Spleen (tissue), 11 donors: ENCODE results near the gene RALBP1. TPM values are rescaled to one million over a fixed set of nuclear protein-coding genes. Genes with fewer than 3 reads are reported as not detected.

Experiments
- DNase-seq: peaks from one replicate; pipeline ENCODE4 v3.0.0-alpha.2; 2020
- H3K27ac ChIP-seq, 8 donors: fragments of 200-600 bp; sonication (generic) in 7 of 8; 1 replicate in 4 of 8; 2 replicates in 4 of 8; pipeline versions ENCODE4 v1.5.0 to v1.8.0; 2016 to 2021; ENCODE audit warnings: inconsistent platforms in 4 of 8, mild to moderate bottlenecking in 4 of 8, moderate library complexity in 1 of 8
- H3K27me3 ChIP-seq, 7 donors: fragments of 200-600 bp; sonication (generic) in 6 of 7; replicated peaks in 1 of 7; 1 replicate in 4 of 7; 2 replicates in 3 of 7; pipeline versions ENCODE4 v1.5.0 to v1.8.0; 2016 to 2021; ENCODE audit warnings: inconsistent platforms in 3 of 7, mild to moderate bottlenecking in 1 of 7
- H3K36me3 ChIP-seq, 6 donors: fragments of 200-600 bp; sonication (generic) in 5 of 6; 1 replicate in 4 of 6; 2 replicates in 2 of 6; pipeline versions ENCODE4 v1.5.0 to v1.8.0; 2016 to 2021; ENCODE audit warnings: inconsistent platforms in 2 of 6
- H3K4me1 ChIP-seq, 6 donors: fragments of 200-600 bp; sonication (generic) in 5 of 6; 1 replicate in 3 of 6; 2 replicates in 3 of 6; pipeline versions ENCODE4 v1.5.0 to v1.8.0; 2016 to 2021; ENCODE audit warnings: inconsistent platforms in 3 of 6
- H3K4me3 ChIP-seq, 8 donors: fragments of 200-600 bp; sonication (generic) in 7 of 8; 1 replicate in 4 of 8; 2 replicates in 4 of 8; pipeline versions ENCODE4 v1.5.0 to v1.8.0; 2016 to 2021; ENCODE audit warnings: inconsistent platforms in 4 of 8, mild to moderate bottlenecking in 4 of 8, moderate library complexity in 2 of 8
- H3K9me3 ChIP-seq, 8 donors: fragments of 200-600 bp; sonication (generic) in 7 of 8; 1 replicate in 4 of 8; 2 replicates in 4 of 8; pipeline versions ENCODE4 v1.5.0 to v1.8.0; 2016 to 2021; ENCODE audit warnings: inconsistent platforms in 4 of 8
- CTCF ChIP-seq, 11 experiments: fragments of 200-600 bp in 7 of 11; fragments of 450-650 bp in 4 of 11; sonication (generic) in 4 of 11; IDR thresholded peaks in 8 of 11; conservative IDR thresholded peaks in 3 of 11; 1 replicate in 7 of 11; 2 replicates in 4 of 11; pipeline versions ENCODE4 v1.4.0 to v1.8.0; 2016 to 2021; ENCODE audit warnings: antibody characterized with exemption in 11 of 11, inconsistent platforms in 4 of 11, mild to moderate bottlenecking in 1 of 11
- POLR2A ChIP-seq, 3 donors: fragments of 450-650 bp; IDR thresholded peaks; one replicate each; pipeline ENCODE4 v1.5.1; 2017; ENCODE audit warnings: antibody characterized with exemption in 3 of 3, mild to moderate bottlenecking in 1 of 3
- POLR2AphosphoS5 ChIP-seq, 3 donors: sonication (generic); formaldehyde crosslinking; IDR thresholded peaks; one replicate each; pipeline ENCODE4 v1.5.1; 2017; ENCODE audit warnings: antibody characterized with exemption in 3 of 3
- WGBS, 5 donors: extraction: QIAGEN DNeasy Blood & Tissue Kit in 3 of 5; methylation state at CpG; one replicate each; pipeline versions ENCODE4 v1.1.5 to v1.1.7; 2013 to 2018; 5-methylcytosine and 5-hydroxymethylcytosine counted together
- intact Hi-C: fragments of 100-400 bp; cut with DNase I; formaldehyde crosslinking; loops from one replicate; pipeline ENCODE4 v1.15.0; 2023; ENCODE audit warnings: low total_unique reads
- polyA plus RNA-seq, 3 donors: library from polyadenylated mRNA; stranded (reverse); fragments of 200-250 nt; gene quantifications; one replicate each; pipeline ENCODE4 v1.2.1, GENCODE V29; 2013
- total RNA-seq, 7 donors: library from RNA; depleted of rRNA in 3 of 7; stranded (reverse); fragments of >200 nt in 3 of 7; fragmentation: NEBNext Ultra II Directional in 4 of 7; extraction: Animal tissue kit (Norgen Biotek cat#: 25700) in 4 of 7; gene quantifications; one replicate each; pipeline versions ENCODE4 v1.1.0 to v1.2.1, GENCODE V29; 2016 to 2021
- donor health status: healthy with polysubstance abuse.
- donor health status: DM: no; HTN: no; CAD: no; lungs with moderate emphysema.
- donor health status: DM: no; HTN: no; CAD: no.
- donor health status: Bipolar disorder and iron deficiency.
- donor health status: healthy.
- donor health status: DM: no; HTN: no; CAD: no.
- donor health status: DM: yes; HTN: yes; CAD: no.

RALBP1 gene
- total and polyA plus RNA-seq, 10 donors: 13.6 to 76.4 (median 50.0) TPM

- WGBS, 5 donors: 89 to 95% (median 94%) methylated on average over 13 of the region's 13 CpGs
- H3K36me3 ChIP-seq: peaks cover 0 to 100% (median 70%) of the 10 kb centered on the region in 6 donors
These were observed 82.1 kb downstream of the RALBP1 start for GRCh38 chr18:9557250-9557943.

GRCh38 chr18:9558387-9559064 lies 83.2 kb downstream of the RALBP1 start:
- Histone ChIP-seq H3K9me3 (peaks cover 0 to 5% (median 0%) of the 10 kb centered on the region in 8 donors), H3K36me3 (peaks cover 0 to 100% (median 70%) of the 10 kb centered on the region in 6 donors), H3K4me3 (no peak overlapping the region), H3K4me1 (peaks cover 0 to 4% (median 0%) of the 10 kb centered on the region in 6 donors), H3K27ac (no peak overlapping the region), H3K27me3 (no peaks in the 10 kb centered on the region)
- 88 to 97% (median 92%) methylated on average over 4 of the region's 4 CpGs for WGBS, 5 donors
- intact Hi-C loops: no loop called here
- TF ChIP-seq POLR2A (IDR thresholded peaks at IDR 0.05) (no peak), CTCF (IDR thresholded peaks at IDR 0.05 in 8 of 11, conservative IDR thresholded peaks at IDR 0.05 in 3 of 11) (no peak), POLR2AphosphoS5 (IDR thresholded peaks at IDR 0.05) (no peak)
- no peak for DNase-seq

More at GRCh38 chr18:9557250-9557943, 82.1 kb downstream of the RALBP1 start:
- intact Hi-C loops: no loop called here
- peaks cover 0 to 14% (median 8%) of the 10 kb centered on the region in 8 donors for H3K9me3 ChIP-seq
- H3K4me1 ChIP-seq: peaks cover 0 to 4% (median 0%) of the 10 kb centered on the region in 6 donors
- no peak for DNase-seq
- no peak overlapping the region for H3K27ac ChIP-seq
- no peaks in the 10 kb centered on the region for H3K27me3 ChIP-seq
- TF ChIP-seq POLR2AphosphoS5 (IDR thresholded peaks at IDR 0.05) (no peak), CTCF (IDR thresholded peaks at IDR 0.05 in 8 of 11, conservative IDR thresholded peaks at IDR 0.05 in 3 of 11) (no peak), POLR2A (IDR thresholded peaks at IDR 0.05) (no peak)
- no peak overlapping the region for H3K4me3 ChIP-seq

- no peak for DNase-seq
- H3K27me3 ChIP-seq: no peaks in the 10 kb centered on the region
- H3K27ac ChIP-seq: no peak overlapping the region
- H3K9me3 ChIP-seq: no peaks in the 10 kb centered on the region
- TF ChIP-seq CTCF (IDR thresholded peaks at IDR 0.05 in 8 of 11, conservative IDR thresholded peaks at IDR 0.05 in 3 of 11) (no peak), POLR2AphosphoS5 (IDR thresholded peaks at IDR 0.05) (no peak), POLR2A (IDR thresholded peaks at IDR 0.05) (no peak)
- 73 to 90% (median 78%) methylated on average over 6 of the region's 6 CpGs for WGBS, 5 donors
- no peak overlapping the region for H3K4me3 ChIP-seq
- peaks cover 0 to 99% (median 66%) of the 10 kb centered on the region in 6 donors for H3K36me3 ChIP-seq
- intact Hi-C loops: no loop called here
- H3K4me1 ChIP-seq: peaks cover 0 to 4% (median 0%) of the 10 kb centered on the region in 6 donors
These were observed 83.9 kb downstream of the RALBP1 start for GRCh38 chr18:9559253-9559652.

- Histone ChIP-seq H3K4me3 (no peak overlapping the region), H3K27ac (peak overlapping the region in 2 of 8 donors; percentile 12 to 33), H3K4me1 (peaks cover 0 to 4% (median 0%) of the 10 kb centered on the region in 6 donors), H3K27me3 (no peaks in the 10 kb centered on the region), H3K36me3 (peaks cover 0 to 96% (median 45%) of the 10 kb centered on the region in 6 donors), H3K9me3 (no peaks in the 10 kb centered on the region)
- 67 to 88% (median 79%) methylated on average over 2 of the region's 2 CpGs for WGBS, 5 donors
- no peak for DNase-seq
- intact Hi-C loops: no loop called here
- no peak for TF ChIP-seq CTCF (IDR thresholded peaks at IDR 0.05 in 8 of 11, conservative IDR thresholded peaks at IDR 0.05 in 3 of 11)
- TF ChIP-seq POLR2A (IDR thresholded peaks at IDR 0.05): no peak
- no peak for TF ChIP-seq POLR2AphosphoS5 (IDR thresholded peaks at IDR 0.05)
These were observed 86.4 kb downstream of the RALBP1 start for GRCh38 chr18:9561759-9562158.
